ENCODE data around the gene ITGA11. TPM values are rescaled to one million over a fixed set of nuclear protein-coding genes. Genes with fewer than 3 reads are reported as not detected.

The ITGA11 gene
- total and polyA plus RNA-seq, 2 of the 4 experiments (the other 2 are of a cell fraction) = 4.1 to 6.6 TPM

- no peak overlapping the region for H4K5ac ChIP-seq (ENCODE audit: low read depth, low read length)
- TF ChIP-seq MAFK (IDR thresholded peaks at IDR 0.05; ENCODE audit: low read depth, low read length) (no peak), SMC3 (IDR thresholded peaks at IDR 0.05; ENCODE audit: low read depth, low read length) (no peak), POLR2A (IDR thresholded peaks at IDR 0.05; ENCODE audit: low read depth, low read length) (no peak), BHLHE40 (IDR thresholded peaks at IDR 0.05; ENCODE audit: low read depth, low read length) (no peak), MAZ (IDR thresholded peaks at IDR 0.05; ENCODE audit: borderline replicate concordance, low read depth, low read length) (no peak), RCOR1 (IDR thresholded peaks at IDR 0.05; ENCODE audit: insufficient replicate concordance, low read length) (no peak)
- no peak overlapping the region for H2AFZ ChIP-seq (replicated peaks; ENCODE audit: low read length, poor library complexity)
- H3K4me2 ChIP-seq (ENCODE audit: low read depth, low read length) = no peak overlapping the region
- in situ Hi-C loops (cut with MboI; ENCODE audit: low sequenced_read_pairs) (no loop called here), intact Hi-C loops (cut with micrococcal nuclease) (no loop called here), dilution Hi-C loops (cut with HindIII; ENCODE audit: low sequenced_read_pairs, unreplicated experiment) (no loop called here)
- DNase-seq (no peak), ATAC-seq (ENCODE audit: low read depth) (no peak)
- no peak overlapping the region for H2BK15ac ChIP-seq (ENCODE audit: low read depth, low read length)
- H3K14ac ChIP-seq (replicated peaks; ENCODE audit: low read depth, low read length) = no peak overlapping the region
- BruUV-seq (replicated peaks) = no TSS peak
- H3K4me1 ChIP-seq (ENCODE audit: control insufficient read depth, insufficient read depth, low read length) = peaks cover 18% of the 10 kb centered on the region
- H4K8ac ChIP-seq (ENCODE audit: low read depth in 2 of 2, low read length in 2 of 2) = no peak overlapping the region
- no peak overlapping the region for H2BK20ac ChIP-seq (ENCODE audit: low read depth, low read length)
- H3K79me1 ChIP-seq (ENCODE audit: low read depth in 1 of 2, low read length in 2 of 2) = no peaks in the 10 kb centered on the region
- no peak overlapping the region for H2AK5ac ChIP-seq (ENCODE audit: low read depth, low read length)
- H2BK120ac ChIP-seq (ENCODE audit: low read depth, low read length) = no peak overlapping the region
- peaks cover 7% of the 10 kb centered on the region; the same call in 1 of the 2 replicates for H3K36me3 ChIP-seq (ENCODE audit: control insufficient read depth, insufficient read depth, low read length)
- H2AK9ac ChIP-seq (replicated peaks; ENCODE audit: low read depth, low read length, poor library complexity) = no peak overlapping the region
- H4K91ac ChIP-seq (ENCODE audit: insufficient read depth, low read depth, low read length) = no peak overlapping the region
- H3K27me3 ChIP-seq (ENCODE audit: control insufficient read depth, insufficient read depth, low read length) = no peaks in the 10 kb centered on the region
- H4K20me1 ChIP-seq (ENCODE audit: insufficient read depth, low read length) = no peaks in the 10 kb centered on the region
- no peaks in the 10 kb centered on the region for H3K9me3 ChIP-seq (ENCODE audit: control insufficient read depth, insufficient read depth, low read length)
- H3K4me3 ChIP-seq (ENCODE audit: insufficient read depth, low read depth, low read length) = no peak overlapping the region
- no peak overlapping the region for H3K23ac ChIP-seq (ENCODE audit: low read depth, low read length)
- WGBS, 2 experiments (ENCODE audit: extremely low coverage in 2 of 2, insufficient read length in 1 of 2) = no CpG with 5 or more reads among the region's 10 CpGs
- H3K9ac ChIP-seq (ENCODE audit: low read depth, low read length) = no peak overlapping the region
- H3K4ac ChIP-seq (ENCODE audit: low read depth, low read length) = no peak overlapping the region
- POLR2A ChIA-PET (ENCODE audit: unreplicated experiment) = no interaction called here
- CTCF ChIA-PET = no interaction called here
- H3K56ac ChIP-seq (ENCODE audit: extremely low read depth, insufficient read depth, low read length) = no peak overlapping the region
- no peak overlapping the region for H3K27ac ChIP-seq (ENCODE audit: insufficient read depth, low read length)
- no peak overlapping the region for H3K18ac ChIP-seq (ENCODE audit: low read depth, low read length)
- peaks cover 18% of the 10 kb centered on the region for H3K9me1 ChIP-seq (ENCODE audit: insufficient read depth, low read length)
- no peak overlapping the region for H2BK5ac ChIP-seq (ENCODE audit: low read depth, low read length, poor library complexity, severe bottlenecking)
Measured at GRCh38 chr15:68330901-68331300, 101.1 kb downstream of the ITGA11 start.

Measured in IMR-90 (cell line).